Activated CD4-positive, alpha-beta T cell treated with anti-CD3 and anti-CD28 coated beads, Interleukin-2, amount 10 ng/mL, durations not matched to agents 7 days and 5 days (primary cell): ENCODE data around the gene RASGEF1B. TPM values are rescaled to one million over a fixed set of nuclear protein-coding genes. Genes with fewer than 3 reads are reported as not detected.

Experiments used
- CTCF ChIA-PET: fragments of 350-600 bp; sonication (Branson Sonifier 250); formaldehyde crosslinking; loops from one replicate; lab custom pipeline; 2021; ENCODE audit warnings: antibody characterized with exemption; lab: Charles Lee
- POLR2A ChIA-PET: fragments of 350-600 bp; sonication (Branson Sonifier 250); formaldehyde crosslinking; loops from one replicate; lab custom pipeline; 2021; ENCODE audit warnings: antibody characterized with exemption; lab: Charles Lee
- DNase-seq: peaks from one replicate; pipeline ENCODE4 v3.0.0-alpha.2; 2020
- H3K27ac Mint-ChIP-seq: one replicate; pipeline ENCODE4 v1.8.0; 2021; ENCODE audit warnings: mild to moderate bottlenecking, moderate library complexity, mixed read lengths
- H3K27me3 Mint-ChIP-seq: one replicate; pipeline ENCODE4 v1.8.0; 2021; ENCODE audit warnings: mixed read lengths
- H3K36me3 Mint-ChIP-seq: one replicate; pipeline ENCODE4 v1.8.0; 2021; ENCODE audit warnings: low read depth, mixed read lengths
- H3K4me1 Mint-ChIP-seq: one replicate; pipeline ENCODE4 v1.8.0; 2021; ENCODE audit warnings: mixed read lengths
- H3K4me3 Mint-ChIP-seq: one replicate; pipeline ENCODE4 v1.8.0; 2021; ENCODE audit warnings: mild to moderate bottlenecking, moderate library complexity, mixed read lengths
- H3K9me3 Mint-ChIP-seq: one replicate; pipeline ENCODE4 v1.8.0; 2021; ENCODE audit warnings: mixed read lengths
- total RNA-seq, 2 experiments: library from RNA; stranded (reverse); gene quantifications; one replicate each; pipeline ENCODE4 v1.2.3, GENCODE V29; 2021

The RASGEF1B gene
- total RNA-seq, 2 experiments from 2014 or later, result 2.7 TPM

DNA sequence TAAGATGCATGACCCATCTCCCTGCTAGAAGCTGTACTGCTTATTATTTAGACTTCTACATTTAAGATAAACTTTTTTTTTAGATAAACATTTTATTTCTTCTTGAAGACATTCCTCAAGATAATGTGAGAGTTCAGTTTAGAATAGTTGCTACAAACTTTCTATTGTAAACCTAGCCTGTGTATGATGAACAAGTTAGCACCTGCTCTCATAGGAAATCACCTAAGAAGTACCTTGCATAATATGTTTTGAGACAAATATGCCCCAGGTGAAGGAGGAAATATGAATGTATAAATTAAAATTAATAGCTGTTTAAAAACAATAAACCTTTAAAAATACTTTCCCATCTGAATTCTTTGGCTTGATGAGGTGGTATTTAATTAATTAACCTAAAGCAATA is 35.6 kb downstream of the RASGEF1B start:
- H3K36me3 Mint-ChIP-seq, result peaks cover 15% of the 10 kb centered on the region
- H3K27me3 Mint-ChIP-seq, result no peaks in the 10 kb centered on the region
- CTCF ChIA-PET, result no interaction called here

DNA sequence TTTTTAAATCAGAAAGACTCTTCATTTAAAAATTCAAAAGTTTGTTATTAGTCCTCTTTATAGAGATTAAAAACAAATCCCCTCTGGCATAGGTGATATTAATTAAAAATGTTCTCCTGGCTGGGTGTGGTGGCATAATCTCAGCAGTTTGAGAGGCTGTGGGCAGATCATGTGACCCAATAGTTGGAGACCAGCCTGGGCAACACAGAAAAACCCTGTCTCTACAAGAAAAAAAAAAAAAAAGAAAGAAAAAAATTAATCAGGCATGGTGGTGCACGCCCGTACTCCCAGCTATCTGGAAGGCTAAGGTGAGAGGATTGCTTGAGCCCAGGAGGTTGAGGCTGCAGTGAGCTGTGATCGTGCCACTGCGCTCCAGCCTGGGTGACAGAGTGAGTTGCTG is 38.9 kb downstream of the RASGEF1B start:
- no peak for DNase-seq
- Mint-ChIP-seq H3K4me3 (no peak overlapping the region), H3K27me3 (no peaks in the 10 kb centered on the region), H3K9me3 (no peaks in the 10 kb centered on the region), H3K27ac (no peak overlapping the region), H3K4me1 (no peaks in the 10 kb centered on the region), H3K36me3 (peaks cover 16% of the 10 kb centered on the region)
- ChIA-PET POLR2A (no interaction called here), CTCF (interaction anchor here (1.0 kb wide), 2 partner anchors 13 to 836 kb away, joined by 3 to 4 read pairs; no protein-coding TSS in a partner anchor)

More for the DNA sequence above, 35.6 kb downstream of the RASGEF1B start:
- Mint-ChIP-seq H3K27ac (no peak overlapping the region), H3K4me3 (no peak overlapping the region), H3K9me3 (no peaks in the 10 kb centered on the region), H3K4me1 (no peaks in the 10 kb centered on the region)
- DNase-seq, result no peak
- POLR2A ChIA-PET, result no interaction called here

DNA sequence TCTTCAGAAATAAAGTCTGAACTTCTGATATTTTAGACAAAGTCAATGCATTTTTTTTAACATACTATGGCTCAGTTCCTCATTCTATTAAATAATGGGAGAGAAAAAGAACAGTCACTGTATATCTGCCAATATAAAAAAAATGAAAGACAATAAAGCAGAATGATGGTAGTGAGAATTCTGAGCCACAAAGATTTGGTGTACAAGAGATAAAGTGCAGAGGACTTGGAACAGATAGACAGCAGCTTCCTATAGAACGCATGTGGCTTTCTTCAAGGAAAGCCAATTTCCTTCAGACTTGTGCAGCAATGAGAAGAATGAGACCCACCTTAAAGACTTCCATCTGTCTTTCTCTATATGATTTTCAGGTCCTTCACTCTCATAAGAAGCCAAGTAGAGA is 39.7 kb downstream of the RASGEF1B start:
- H3K27ac Mint-ChIP-seq, result no peak overlapping the region
- ChIA-PET CTCF (interaction anchor here (1.0 kb wide), 1 partner anchor 13 kb away, joined by 4 read pairs; no protein-coding TSS in a partner anchor), POLR2A (no interaction called here)
- no peak overlapping the region for H3K4me3 Mint-ChIP-seq
- H3K27me3 Mint-ChIP-seq, result no peaks in the 10 kb centered on the region
- H3K36me3 Mint-ChIP-seq, result peaks cover 16% of the 10 kb centered on the region
- H3K4me1 Mint-ChIP-seq, result no peaks in the 10 kb centered on the region
- H3K9me3 Mint-ChIP-seq, result no peaks in the 10 kb centered on the region
- no peak for DNase-seq

DNA sequence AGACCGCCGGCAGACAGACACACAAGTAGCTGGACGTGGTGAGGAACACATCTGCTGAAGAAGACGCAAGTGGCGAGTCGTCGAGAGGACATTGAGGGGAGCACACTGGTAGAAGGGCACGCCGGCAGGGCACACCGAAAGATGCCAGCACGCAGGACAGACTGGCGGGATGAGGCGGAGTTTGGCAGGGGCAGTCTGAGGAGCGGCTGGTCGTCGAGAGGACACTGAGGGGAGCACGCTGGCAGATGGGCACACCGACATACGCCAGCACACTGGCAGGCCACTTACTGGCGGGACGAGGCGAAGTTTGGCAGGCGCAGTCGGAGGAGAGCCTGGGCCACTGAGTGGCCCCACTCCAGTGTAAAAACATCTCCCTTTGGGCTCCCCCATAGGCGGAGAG is 42.1 kb downstream of the RASGEF1B start:
- POLR2A ChIA-PET, result no interaction called here
- CTCF ChIA-PET, result no interaction called here
- Mint-ChIP-seq H3K36me3 (peaks cover 16% of the 10 kb centered on the region), H3K9me3 (no peaks in the 10 kb centered on the region), H3K27ac (no peak overlapping the region), H3K4me3 (no peak overlapping the region), H3K4me1 (no peaks in the 10 kb centered on the region), H3K27me3 (no peaks in the 10 kb centered on the region)
- no peak for DNase-seq

DNA sequence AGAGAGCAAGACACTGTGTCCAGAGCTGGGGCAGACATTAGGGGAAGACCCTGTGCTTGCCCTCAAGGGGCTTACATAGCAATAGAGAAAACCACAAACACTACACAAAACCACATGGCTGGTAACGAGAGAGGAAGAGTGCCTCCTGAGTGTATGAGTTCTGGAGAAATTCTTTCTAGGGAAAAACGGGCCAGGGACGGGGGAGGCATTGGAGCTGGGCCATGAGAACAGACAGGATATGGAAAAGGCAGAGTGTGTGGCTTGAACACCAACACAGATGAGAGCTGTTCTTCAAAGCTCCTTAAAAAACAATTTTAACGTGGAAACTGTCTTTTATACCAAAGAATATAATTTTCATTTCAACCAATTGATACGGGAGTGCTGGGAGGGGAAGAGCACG is 42.7 kb downstream of the RASGEF1B start:
- no peak for DNase-seq
- Mint-ChIP-seq H3K36me3 (peaks cover 16% of the 10 kb centered on the region), H3K27ac (no peak overlapping the region), H3K27me3 (no peaks in the 10 kb centered on the region), H3K4me1 (no peaks in the 10 kb centered on the region), H3K4me3 (no peak overlapping the region), H3K9me3 (no peaks in the 10 kb centered on the region)
- ChIA-PET POLR2A (no interaction called here), CTCF (no interaction called here)

DNA sequence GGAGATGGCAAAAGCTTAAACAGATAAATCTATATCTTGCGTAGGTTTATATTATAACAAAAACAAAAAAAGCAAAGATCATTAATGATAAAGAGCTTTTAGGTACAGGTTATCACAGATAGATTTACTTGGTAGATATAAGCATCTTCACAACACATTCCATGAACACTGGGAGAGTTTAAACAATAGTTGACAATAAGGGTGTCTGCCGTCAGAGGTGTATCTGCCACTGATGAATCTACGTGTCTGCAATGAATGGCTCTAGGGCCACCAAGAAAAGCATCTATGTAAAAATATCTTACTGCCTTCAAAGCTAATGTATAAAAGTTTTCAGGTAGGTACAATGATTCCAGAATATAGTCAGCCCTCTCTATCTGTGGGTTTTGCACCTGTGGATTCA is 43.7 kb downstream of the RASGEF1B start:
- peaks cover 15% of the 10 kb centered on the region for H3K36me3 Mint-ChIP-seq
- H3K9me3 Mint-ChIP-seq, result no peaks in the 10 kb centered on the region
- ChIA-PET CTCF (interaction anchor here (0.7 kb wide), 2 partner anchors 9 to 435 kb away, joined by 3 read pairs; no protein-coding TSS in a partner anchor), POLR2A (no interaction called here)
- no peak overlapping the region for H3K4me3 Mint-ChIP-seq
- no peaks in the 10 kb centered on the region for H3K27me3 Mint-ChIP-seq
- DNase-seq, result no peak
- no peaks in the 10 kb centered on the region for H3K4me1 Mint-ChIP-seq
- no peak overlapping the region for H3K27ac Mint-ChIP-seq

DNA sequence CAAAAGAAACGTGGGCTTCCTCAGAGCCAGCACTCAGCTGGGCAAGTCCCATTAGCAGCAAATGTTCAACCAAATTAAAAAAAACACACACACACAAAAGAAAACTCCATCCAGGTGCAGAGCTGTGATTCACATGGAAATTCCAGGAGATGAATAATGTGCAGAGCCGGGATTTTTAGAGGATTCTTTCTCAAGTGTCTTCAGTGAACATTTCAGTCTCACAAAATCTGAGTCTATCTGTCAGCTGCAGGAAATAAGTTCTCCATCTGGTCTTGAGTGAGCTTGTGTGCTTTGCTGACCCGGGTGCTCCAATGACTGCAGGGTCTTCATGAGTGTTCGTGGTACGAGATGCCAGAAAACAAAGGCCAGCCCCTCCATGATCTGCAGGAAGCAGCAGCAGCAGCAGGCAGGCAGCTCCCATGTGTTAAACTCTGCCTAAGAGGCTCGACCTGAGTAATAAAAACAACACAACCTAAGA is 44.3 kb downstream of the RASGEF1B start:
- POLR2A ChIA-PET, result no interaction called here
- Mint-ChIP-seq H3K27me3 (no peaks in the 10 kb centered on the region), H3K27ac (no peak overlapping the region), H3K9me3 (no peaks in the 10 kb centered on the region), H3K4me1 (peaks cover 3% of the 10 kb centered on the region), H3K36me3 (peaks cover 15% of the 10 kb centered on the region), H3K4me3 (no peak overlapping the region)
- CTCF ChIA-PET, result interaction anchor here (0.6 to 0.7 kb wide), 3 partner anchors 8 to 436 kb away, joined by 3 to 4 read pairs (median 3); no protein-coding TSS in a partner anchor
- DNase-seq, result no peak

DNA sequence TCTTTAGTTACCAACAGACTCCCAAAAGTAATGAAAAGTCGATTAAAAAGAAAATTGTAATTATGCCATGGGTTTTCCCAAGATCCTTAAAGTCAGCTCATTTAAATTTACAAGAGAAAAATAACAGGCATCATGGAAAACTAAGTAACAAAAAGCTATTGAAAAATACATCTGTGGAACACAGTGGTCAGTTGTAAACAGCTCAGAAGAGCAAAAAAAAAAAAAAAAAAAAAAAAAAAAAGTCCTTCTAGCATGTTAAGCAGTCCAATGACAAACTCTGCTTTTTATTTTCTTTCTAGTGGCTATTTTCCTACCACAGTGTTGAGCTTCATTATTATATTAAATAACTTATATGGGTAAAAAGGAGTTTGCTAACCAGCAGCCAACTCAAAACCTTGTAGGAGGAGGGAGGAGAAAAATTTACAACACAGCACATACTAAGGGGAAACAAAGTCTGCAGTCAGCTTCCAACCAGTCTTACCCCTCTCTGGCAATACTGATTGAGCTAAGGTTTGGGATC is 44.9 kb downstream of the RASGEF1B start:
- H3K36me3 Mint-ChIP-seq, result peaks cover 9% of the 10 kb centered on the region
- CTCF ChIA-PET, result interaction anchor here (0.6 kb wide), 1 partner anchor 355 kb away, joined by 4 read pairs; no protein-coding TSS in a partner anchor
- H3K4me1 Mint-ChIP-seq, result peaks cover 4% of the 10 kb centered on the region
- no peak for DNase-seq
- H3K27me3 Mint-ChIP-seq, result no peaks in the 10 kb centered on the region
- no peak overlapping the region for H3K27ac Mint-ChIP-seq
- H3K4me3 Mint-ChIP-seq, result no peak overlapping the region
- H3K9me3 Mint-ChIP-seq, result no peaks in the 10 kb centered on the region
- POLR2A ChIA-PET, result no interaction called here

DNA sequence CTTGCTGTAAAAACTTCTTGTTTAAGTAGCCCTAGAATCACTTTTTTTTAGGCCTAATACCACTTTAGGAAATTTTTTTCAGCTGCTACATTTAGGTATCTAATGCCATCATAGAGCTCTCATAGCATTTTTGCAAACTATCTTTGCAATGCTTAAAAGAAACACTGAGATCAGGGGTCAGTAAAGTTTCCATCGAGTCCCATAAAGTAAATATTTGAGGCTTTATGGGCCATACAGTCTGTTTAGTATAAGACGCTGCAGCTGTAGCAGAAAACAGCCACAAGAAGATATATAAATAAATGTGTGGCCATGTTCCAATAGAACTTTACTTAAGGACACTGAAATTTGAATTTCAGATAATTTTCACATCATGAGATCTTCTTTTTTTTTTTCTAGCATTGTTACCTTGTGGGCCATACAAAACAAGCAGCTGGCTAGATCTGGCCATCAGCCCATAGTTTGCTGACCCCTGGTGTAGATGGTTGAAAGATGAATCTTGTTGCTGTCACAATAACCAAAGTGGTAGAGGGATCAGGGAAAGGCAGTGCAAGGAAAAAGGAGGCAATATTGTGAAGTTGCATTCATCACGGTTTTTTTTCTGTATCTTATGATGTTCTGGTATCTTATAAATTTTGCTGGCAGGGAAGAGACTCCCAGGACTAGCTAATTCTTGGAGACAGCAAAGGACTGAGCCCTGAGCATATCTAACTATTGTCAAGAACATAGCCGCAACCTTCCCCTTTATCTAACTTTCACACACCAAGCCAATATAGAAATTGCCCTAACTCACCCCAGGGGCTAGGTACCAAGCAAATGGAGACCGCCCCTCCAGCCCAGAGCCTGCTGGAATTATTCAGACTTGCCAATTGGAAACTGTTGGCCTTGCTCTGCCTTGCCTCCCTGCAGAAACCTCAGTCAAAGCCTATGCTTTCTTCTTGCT is 46.6 kb downstream of the RASGEF1B start:
- Mint-ChIP-seq H3K4me1 (peaks cover 6% of the 10 kb centered on the region), H3K9me3 (no peaks in the 10 kb centered on the region), H3K27ac (no peak overlapping the region), H3K27me3 (no peaks in the 10 kb centered on the region), H3K36me3 (peaks cover 7% of the 10 kb centered on the region), H3K4me3 (no peak overlapping the region)
- DNase-seq, result no peak
- POLR2A ChIA-PET, result no interaction called here
- CTCF ChIA-PET, result no interaction called here

DNA sequence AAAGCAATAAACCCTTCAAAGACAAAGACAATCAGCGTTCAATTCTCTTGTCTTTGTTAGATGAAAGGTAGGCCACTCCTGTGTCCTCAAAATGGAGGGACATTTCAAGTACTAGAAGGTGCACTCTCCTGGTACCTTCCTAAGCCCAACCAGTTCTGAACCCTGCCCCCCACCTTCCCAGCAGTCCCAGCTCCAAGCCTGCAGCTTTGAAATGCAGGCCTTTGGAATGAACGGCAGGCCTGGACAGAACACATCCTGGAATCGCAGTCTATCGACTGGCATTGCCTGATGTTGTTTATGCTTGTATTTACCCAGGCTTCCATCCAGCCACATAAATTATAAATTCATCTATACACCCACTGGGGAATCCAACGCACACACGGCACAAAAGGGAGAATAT is 47.4 kb downstream of the RASGEF1B start:
- H3K36me3 Mint-ChIP-seq, result peaks cover 3% of the 10 kb centered on the region
- H3K4me1 Mint-ChIP-seq, result peaks cover 6% of the 10 kb centered on the region
- POLR2A ChIA-PET, result no interaction called here
- H3K9me3 Mint-ChIP-seq, result no peaks in the 10 kb centered on the region
- H3K27ac Mint-ChIP-seq, result no peak overlapping the region
- no peaks in the 10 kb centered on the region for H3K27me3 Mint-ChIP-seq
- no peak for DNase-seq
- CTCF ChIA-PET, result no interaction called here
- H3K4me3 Mint-ChIP-seq, result no peak overlapping the region

DNA sequence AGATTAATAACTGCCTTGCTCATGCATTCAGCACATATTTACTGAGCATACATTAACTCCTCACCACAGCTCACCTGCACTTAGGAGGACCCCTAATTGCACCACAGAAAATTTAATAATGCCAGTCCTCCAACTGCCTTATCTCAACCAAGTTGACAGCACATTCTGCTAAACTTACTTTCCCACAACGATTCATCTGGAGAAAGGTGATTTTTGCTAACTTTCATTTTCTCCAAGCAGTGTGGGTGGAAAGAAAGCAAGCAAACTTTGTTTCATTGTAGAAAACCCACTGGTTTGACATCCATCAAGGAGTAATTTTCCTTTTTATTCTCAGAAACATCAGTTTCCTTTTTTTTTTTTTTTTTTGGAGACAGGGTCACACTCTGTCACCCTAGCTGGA is 49.1 kb downstream of the RASGEF1B start:
- H3K4me3 Mint-ChIP-seq, result no peak overlapping the region
- H3K9me3 Mint-ChIP-seq, result no peaks in the 10 kb centered on the region
- H3K27me3 Mint-ChIP-seq, result no peaks in the 10 kb centered on the region
- peaks cover 6% of the 10 kb centered on the region for H3K4me1 Mint-ChIP-seq
- DNase-seq, result no peak
- POLR2A ChIA-PET, result no interaction called here
- H3K27ac Mint-ChIP-seq, result no peak overlapping the region
- no peaks in the 10 kb centered on the region for H3K36me3 Mint-ChIP-seq
- CTCF ChIA-PET, result no interaction called here

DNA sequence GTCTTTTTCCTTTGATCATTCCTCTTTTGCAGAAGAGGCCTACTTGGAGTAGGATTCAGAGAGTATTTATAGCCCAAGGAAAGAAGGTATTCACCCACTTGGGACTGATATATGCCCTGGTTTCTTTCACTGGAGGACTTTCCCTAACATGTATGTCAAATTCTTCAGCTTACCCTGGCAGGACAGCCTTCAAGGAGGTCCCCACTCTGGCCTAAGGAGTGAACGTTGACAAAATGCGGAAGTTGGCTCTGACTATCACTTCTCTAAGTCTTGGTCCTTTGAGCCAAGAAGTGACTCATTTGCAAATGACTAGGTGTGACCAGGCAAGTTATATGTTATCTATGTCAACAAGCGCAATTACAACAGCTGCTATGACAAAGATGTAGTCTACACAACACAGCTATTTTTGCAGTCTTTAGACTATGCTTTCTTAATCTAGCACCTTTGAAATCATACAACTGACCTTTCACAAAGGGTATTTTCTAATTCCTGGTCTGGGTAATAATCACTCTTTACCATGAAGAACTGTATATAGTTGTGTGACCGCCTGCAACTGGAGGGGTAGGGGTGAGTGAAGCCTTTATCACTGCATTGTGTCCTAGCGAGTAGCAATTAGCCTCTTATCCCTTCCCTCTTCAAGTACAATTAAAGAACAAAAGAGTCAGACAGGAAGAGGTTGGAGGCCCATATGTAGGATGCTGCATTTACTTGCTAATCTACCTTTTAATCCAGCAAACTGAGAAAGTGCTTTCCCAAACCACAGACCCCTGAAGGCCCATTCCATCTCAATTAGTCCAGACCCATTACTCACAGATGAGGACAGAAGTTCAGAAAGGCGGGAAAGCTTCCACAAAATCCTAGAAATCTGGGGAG is 50.1 kb downstream of the RASGEF1B start:
- no peak overlapping the region for H3K4me3 Mint-ChIP-seq
- no peak overlapping the region for H3K27ac Mint-ChIP-seq
- ChIA-PET POLR2A (no interaction called here), CTCF (interaction anchor here (1.0 kb wide), 1 partner anchor 9 kb away, joined by 3 read pairs; no protein-coding TSS in a partner anchor)
- H3K9me3 Mint-ChIP-seq, result no peaks in the 10 kb centered on the region
- H3K36me3 Mint-ChIP-seq, result no peaks in the 10 kb centered on the region
- no peaks in the 10 kb centered on the region for H3K27me3 Mint-ChIP-seq
- peaks cover 6% of the 10 kb centered on the region for H3K4me1 Mint-ChIP-seq
- no peak for DNase-seq
